CD4-positive, alpha-beta memory T cell (primary cell): ENCODE results near the gene LHX8. TPM values are rescaled to one million over a fixed set of nuclear protein-coding genes. Genes with fewer than 3 reads are reported as not detected.

Source experiments
- CTCF ChIA-PET: fragments of 350-600 bp; sonication (Branson Sonifier 250); formaldehyde crosslinking; loops from one replicate; lab custom pipeline; 2021; ENCODE audit warnings: inconsistent platforms; ENCODE audit not compliant: partially characterized antibody; lab: Charles Lee
- POLR2A ChIA-PET: fragments of 350-600 bp; sonication (Branson Sonifier 250); formaldehyde crosslinking; loops from one replicate; lab custom pipeline; 2021; ENCODE audit not compliant: partially characterized antibody; lab: Charles Lee
- DNase-seq, 5 donors: peaks; one replicate each; pipeline versions ENCODE4 v3.0.0 to v3.0.0-alpha.2; 2020 to 2022; ENCODE audit warnings: mixed read lengths in 1 of 5
- H3K27ac ChIP-seq: one replicate; pipeline ENCODE4 v1.7.0; 2013; ENCODE audit warnings: low read depth, low read length
- H3K27me3 ChIP-seq: 2 replicates; pipeline ENCODE4 v1.7.0; 2013; ENCODE audit warnings: mild to moderate bottlenecking, low read length, moderate library complexity; ENCODE audit not compliant: insufficient read depth
- H3K36me3 ChIP-seq: 2 replicates; pipeline ENCODE4 v1.7.0; 2013; ENCODE audit warnings: mild to moderate bottlenecking, low read length, moderate library complexity; ENCODE audit not compliant: insufficient read depth
- H3K4me1 ChIP-seq: 2 replicates; pipeline ENCODE4 v1.7.0; 2013; ENCODE audit warnings: mild to moderate bottlenecking, low read length, moderate library complexity; ENCODE audit not compliant: insufficient read depth
- H3K4me3 ChIP-seq, 2 donors: one replicate each; pipeline ENCODE4 v1.7.0; 2013; ENCODE audit warnings: low read length in 2 of 2, mild to moderate bottlenecking in 1 of 2
- H3K9me3 ChIP-seq, 2 donors: one replicate each; pipeline ENCODE4 v1.7.0; 2013; ENCODE audit warnings: low read length in 2 of 2, control low read depth in 1 of 2; ENCODE audit not compliant: control insufficient read depth in 1 of 2
- H3K27ac Mint-ChIP-seq, 7 donors: one replicate each; pipeline ENCODE4 v1.8.0; 2020 to 2021; ENCODE audit warnings: mixed read lengths in 7 of 7, mild to moderate bottlenecking in 6 of 7, inconsistent platforms in 3 of 7, moderate library complexity in 3 of 7
- H3K27me3 Mint-ChIP-seq, 2 donors: one replicate each; pipeline ENCODE4 v1.8.0; 2020 to 2021; ENCODE audit warnings: mixed read lengths in 2 of 2
- H3K36me3 Mint-ChIP-seq, 2 donors: one replicate each; pipeline ENCODE4 v1.8.0; 2020 to 2021; ENCODE audit warnings: mixed read lengths in 2 of 2, inconsistent platforms in 1 of 2, mild to moderate bottlenecking in 1 of 2
- H3K4me1 Mint-ChIP-seq, 4 donors: one replicate each; pipeline ENCODE4 v1.8.0; 2020 to 2021; ENCODE audit warnings: mixed read lengths in 4 of 4, mild to moderate bottlenecking in 1 of 4
- H3K4me3 Mint-ChIP-seq, 8 donors: one replicate each; pipeline ENCODE4 v1.8.0; 2020 to 2021; ENCODE audit warnings: mixed read lengths in 8 of 8, mild to moderate bottlenecking in 7 of 8, moderate library complexity in 6 of 8, inconsistent platforms in 3 of 8
- H3K9me3 Mint-ChIP-seq, 8 donors: one replicate each; pipeline ENCODE4 v1.8.0; 2020 to 2021; ENCODE audit warnings: mixed read lengths in 8 of 8, mild to moderate bottlenecking in 5 of 8, inconsistent platforms in 3 of 8, moderate library complexity in 1 of 8
- intact Hi-C: fragments of 100-400 bp; cut with micrococcal nuclease; formaldehyde crosslinking; loops from one replicate; pipeline ENCODE4 v1.15.1; 2023
- polyA plus RNA-seq, 2 donors: library from polyadenylated mRNA; unstranded; fragments of 300-500 nt; fragmentation: Illumina TruSeq; gene quantifications; one replicate each; pipeline ENCODE4 v1.2.3, GENCODE V29; 2021
- total RNA-seq, 2 experiments: library from RNA; stranded (reverse); gene quantifications; one replicate each; pipeline ENCODE4 v1.2.3, GENCODE V29; 2021

Gene LHX8
- total and polyA plus RNA-seq, 4 experiments from 2014 or later = not detected

DNA sequence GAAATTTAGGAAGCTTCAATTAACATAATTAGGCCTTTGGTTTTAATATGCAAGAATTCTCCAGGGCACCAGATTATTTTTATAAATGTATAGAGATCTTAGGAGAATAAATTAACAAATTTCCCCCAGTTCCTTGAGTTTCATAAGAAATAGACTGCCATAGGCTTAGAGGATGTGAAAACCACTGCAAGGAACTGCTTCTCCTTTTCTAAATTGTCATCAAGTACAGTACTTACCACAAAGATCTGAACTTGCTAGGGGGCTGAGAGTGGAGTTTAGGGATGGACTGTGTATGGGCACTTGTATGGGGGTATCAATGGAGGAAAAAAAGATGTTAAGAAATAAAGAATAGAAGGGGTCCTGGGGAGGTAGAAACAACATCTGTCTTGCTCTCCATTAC is 31.1 kb downstream of the LHX8 start:
- Mint-ChIP-seq H3K4me1 (no peaks in the 10 kb centered on the region), H3K27me3 (no peaks in the 10 kb centered on the region), H3K36me3 (no peaks in the 10 kb centered on the region), H3K27ac (no peak overlapping the region), H3K9me3 (peaks cover 0 to 16% (median under 1%) of the 10 kb centered on the region in 8 donors), H3K4me3 (no peak overlapping the region)
- intact Hi-C loops = no loop called here
- H3K27me3 ChIP-seq = no peaks in the 10 kb centered on the region
- no peak overlapping the region for H3K27ac ChIP-seq
- no peaks in the 10 kb centered on the region for H3K9me3 ChIP-seq
- no peaks in the 10 kb centered on the region for H3K36me3 ChIP-seq
- no peak overlapping the region for H3K4me3 ChIP-seq
- DNase-seq = no peak
- POLR2A ChIA-PET = no interaction called here
- CTCF ChIA-PET = no interaction called here
- no peaks in the 10 kb centered on the region for H3K4me1 ChIP-seq

- Histone ChIP-seq H3K27me3 (no peaks in the 10 kb centered on the region), H3K9me3 (no peaks in the 10 kb centered on the region), H3K27ac (no peak overlapping the region), H3K36me3 (no peaks in the 10 kb centered on the region), H3K4me3 (no peak overlapping the region), H3K4me1 (no peaks in the 10 kb centered on the region)
- ChIA-PET CTCF (no interaction called here), POLR2A (no interaction called here)
- H3K27me3 Mint-ChIP-seq = no peaks in the 10 kb centered on the region
- peaks cover 0 to 16% (median under 1%) of the 10 kb centered on the region in 8 donors for H3K9me3 Mint-ChIP-seq
- no peaks in the 10 kb centered on the region for H3K4me1 Mint-ChIP-seq
- H3K27ac Mint-ChIP-seq = no peak overlapping the region
- DNase-seq = no peak
- no peak overlapping the region for H3K4me3 Mint-ChIP-seq
- no peaks in the 10 kb centered on the region for H3K36me3 Mint-ChIP-seq
- intact Hi-C loops = no loop called here
Observed at GRCh38 chr1:75166821-75167220, 32.6 kb downstream of the LHX8 start.

DNA sequence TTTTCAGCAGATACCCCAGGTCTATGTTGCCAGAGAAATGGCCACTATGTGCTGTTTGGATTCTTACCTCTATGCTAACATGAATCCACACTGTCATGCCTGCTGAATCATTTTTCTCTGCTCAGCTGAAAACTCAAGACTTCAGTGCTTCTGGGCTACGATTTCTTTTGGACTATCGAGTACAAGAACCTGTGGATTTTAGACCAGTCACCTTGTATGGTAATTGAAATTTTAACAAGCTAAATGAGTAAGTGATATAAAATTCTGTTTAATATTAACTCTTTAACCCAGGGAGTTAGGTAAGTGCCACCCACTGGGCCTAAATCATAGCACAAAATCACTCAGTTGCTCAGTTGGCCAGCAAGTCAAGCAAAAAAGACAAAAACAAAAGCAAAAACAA is 35.8 kb downstream of the LHX8 start:
- ChIA-PET POLR2A (no interaction called here), CTCF (no interaction called here)
- Mint-ChIP-seq H3K4me1 (no peaks in the 10 kb centered on the region), H3K9me3 (peaks cover 0 to 15% (median 0%) of the 10 kb centered on the region in 8 donors), H3K4me3 (no peak overlapping the region), H3K27me3 (no peaks in the 10 kb centered on the region), H3K36me3 (no peaks in the 10 kb centered on the region), H3K27ac (no peak overlapping the region)
- intact Hi-C loops = no loop called here
- no peak for DNase-seq
- Histone ChIP-seq H3K4me3 (no peak overlapping the region), H3K9me3 (no peaks in the 10 kb centered on the region), H3K27ac (no peak overlapping the region), H3K4me1 (no peaks in the 10 kb centered on the region), H3K36me3 (no peaks in the 10 kb centered on the region), H3K27me3 (no peaks in the 10 kb centered on the region)

DNA sequence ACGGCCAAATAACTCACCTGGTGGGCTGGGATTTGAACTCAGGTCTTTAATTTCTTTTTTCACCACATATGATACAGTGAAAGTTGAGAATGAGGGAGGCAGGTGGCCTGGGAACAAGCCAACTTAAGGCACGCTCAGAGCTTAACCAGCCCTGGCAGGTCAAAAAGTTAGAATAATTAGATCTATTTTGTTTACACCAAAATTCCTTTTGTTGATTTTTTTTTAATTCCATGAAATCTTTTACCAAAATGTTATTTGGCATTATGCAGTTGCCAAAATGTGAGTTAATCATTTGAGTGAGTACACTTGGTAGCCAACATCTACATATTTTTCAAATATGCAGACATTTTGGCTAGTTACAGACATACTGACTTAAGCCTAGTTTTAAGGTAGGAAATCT is 36.8 kb downstream of the LHX8 start:
- Histone ChIP-seq H3K4me1 (no peaks in the 10 kb centered on the region), H3K27me3 (no peaks in the 10 kb centered on the region), H3K27ac (no peak overlapping the region), H3K9me3 (no peaks in the 10 kb centered on the region), H3K4me3 (no peak overlapping the region), H3K36me3 (no peaks in the 10 kb centered on the region)
- Mint-ChIP-seq H3K27me3 (no peaks in the 10 kb centered on the region), H3K27ac (no peak overlapping the region), H3K9me3 (peaks cover 0 to 14% (median under 1%) of the 10 kb centered on the region in 8 donors), H3K4me1 (no peaks in the 10 kb centered on the region), H3K36me3 (no peaks in the 10 kb centered on the region), H3K4me3 (no peak overlapping the region)
- intact Hi-C loops = no loop called here
- DNase-seq = no peak
- CTCF ChIA-PET = no interaction called here
- POLR2A ChIA-PET = no interaction called here

DNA sequence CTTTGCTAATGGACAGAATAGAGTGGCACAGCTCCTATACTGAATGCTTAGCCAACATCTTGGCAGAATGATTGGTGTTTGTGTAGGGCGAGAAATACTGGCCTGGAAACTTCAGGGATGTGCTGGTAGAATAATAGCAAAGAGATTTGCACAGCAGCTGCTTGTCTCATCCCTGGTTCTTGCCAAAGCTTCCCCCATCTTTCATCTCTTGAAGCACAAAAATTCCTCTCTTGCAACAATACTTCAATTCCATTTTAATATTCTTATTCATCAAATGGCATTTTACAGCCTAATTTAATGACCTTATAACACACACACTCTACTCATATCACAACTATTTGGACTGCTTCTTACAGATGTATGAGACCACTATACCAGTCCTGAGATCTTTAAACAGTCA is 37.7 kb downstream of the LHX8 start:
- Mint-ChIP-seq H3K27ac (no peak overlapping the region), H3K9me3 (peaks cover 0 to 14% (median 3%) of the 10 kb centered on the region in 8 donors), H3K36me3 (no peaks in the 10 kb centered on the region), H3K27me3 (no peaks in the 10 kb centered on the region), H3K4me3 (no peak overlapping the region), H3K4me1 (no peaks in the 10 kb centered on the region)
- Histone ChIP-seq H3K27me3 (no peaks in the 10 kb centered on the region), H3K4me1 (no peaks in the 10 kb centered on the region), H3K4me3 (no peak overlapping the region), H3K27ac (no peak overlapping the region), H3K9me3 (no peaks in the 10 kb centered on the region), H3K36me3 (no peaks in the 10 kb centered on the region)
- ChIA-PET CTCF (no interaction called here), POLR2A (no interaction called here)
- DNase-seq = no peak
- intact Hi-C loops = no loop called here

DNA sequence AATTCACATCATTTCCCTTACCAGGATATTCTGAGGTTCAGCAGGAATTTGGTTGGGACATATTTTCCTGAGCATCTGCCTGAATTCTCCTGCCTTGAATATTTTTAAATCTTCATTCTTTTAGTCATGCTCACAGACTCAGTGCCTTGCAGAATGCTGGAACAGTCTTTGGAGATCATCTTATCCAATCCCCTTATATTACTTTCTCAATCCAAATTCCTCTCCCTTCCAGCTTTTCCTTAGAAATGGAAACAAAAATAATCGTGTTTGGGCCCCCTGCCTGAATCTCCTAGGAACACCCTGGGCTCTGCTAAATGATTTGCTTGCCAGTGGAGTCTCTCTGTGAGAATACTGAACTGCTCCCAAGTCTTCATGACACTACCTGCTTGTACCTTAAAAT is 38.4 kb downstream of the LHX8 start:
- intact Hi-C loops = no loop called here
- H3K4me3 ChIP-seq = no peak overlapping the region
- peaks cover 0 to 14% (median 5%) of the 10 kb centered on the region in 8 donors for H3K9me3 Mint-ChIP-seq
- no peaks in the 10 kb centered on the region for H3K36me3 Mint-ChIP-seq
- ChIA-PET CTCF (no interaction called here), POLR2A (no interaction called here)
- no peaks in the 10 kb centered on the region for H3K4me1 Mint-ChIP-seq
- H3K27me3 ChIP-seq = no peaks in the 10 kb centered on the region
- no peaks in the 10 kb centered on the region for H3K27me3 Mint-ChIP-seq
- H3K9me3 ChIP-seq = no peaks in the 10 kb centered on the region
- H3K27ac Mint-ChIP-seq = no peak overlapping the region
- no peaks in the 10 kb centered on the region for H3K36me3 ChIP-seq
- no peaks in the 10 kb centered on the region for H3K4me1 ChIP-seq
- H3K27ac ChIP-seq = no peak overlapping the region
- H3K4me3 Mint-ChIP-seq = no peak overlapping the region
- DNase-seq = no peak

DNA sequence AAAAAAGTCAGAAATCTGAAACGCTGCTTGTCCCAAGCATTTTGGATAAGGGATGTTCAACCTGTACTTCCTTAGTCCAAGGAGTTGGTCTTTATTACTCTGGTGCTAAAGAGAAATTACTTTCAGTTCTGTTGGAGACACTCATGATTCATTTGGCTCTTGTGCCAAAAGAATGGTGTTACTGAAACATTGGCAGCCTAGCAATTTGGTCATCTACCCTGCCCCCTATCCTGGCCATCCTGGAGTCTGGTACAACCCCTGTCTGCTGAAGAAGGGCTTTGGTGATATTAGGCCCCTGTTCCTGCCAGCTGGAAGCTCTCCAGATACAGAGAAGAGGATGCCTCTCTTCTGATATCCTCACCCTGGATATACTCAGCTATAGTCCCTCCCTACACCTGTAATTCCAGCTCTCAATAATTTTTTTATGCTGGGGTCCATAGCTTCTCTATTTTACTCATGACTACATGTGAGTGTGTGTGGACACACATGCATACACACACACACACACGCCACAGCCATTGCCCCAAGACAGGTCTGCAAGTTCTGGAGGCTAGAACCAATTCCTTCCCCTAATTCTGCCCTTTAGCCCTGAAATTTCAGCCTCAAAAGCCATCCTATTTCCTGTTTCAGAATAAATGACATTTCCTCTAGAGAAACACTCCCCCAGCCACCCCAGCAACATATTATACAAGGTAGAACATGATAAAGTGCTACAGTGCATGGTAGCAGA is 40.0 kb downstream of the LHX8 start:
- H3K4me1 Mint-ChIP-seq = no peaks in the 10 kb centered on the region
- no peaks in the 10 kb centered on the region for H3K36me3 Mint-ChIP-seq
- no peak overlapping the region for H3K4me3 ChIP-seq
- H3K4me1 ChIP-seq = no peaks in the 10 kb centered on the region
- H3K36me3 ChIP-seq = no peaks in the 10 kb centered on the region
- ChIA-PET POLR2A (no interaction called here), CTCF (no interaction called here)
- H3K27me3 ChIP-seq = no peaks in the 10 kb centered on the region
- H3K27me3 Mint-ChIP-seq = peaks cover 0 to 3% of the 10 kb centered on the region in 2 donors
- H3K27ac Mint-ChIP-seq = no peak overlapping the region
- no peak overlapping the region for H3K27ac ChIP-seq
- DNase-seq = no peak
- H3K4me3 Mint-ChIP-seq = no peak overlapping the region
- no peaks in the 10 kb centered on the region for H3K9me3 ChIP-seq
- H3K9me3 Mint-ChIP-seq = peaks cover 0 to 20% (median 8%) of the 10 kb centered on the region in 8 donors
- intact Hi-C loops = no loop called here
